Measurements from ENCODE around the gene AOPEP. TPM values are rescaled to one million over a fixed set of nuclear protein-coding genes. Genes with fewer than 3 reads are reported as not detected.
A peak's percentile ranks its signal among the peaks of the same experiment; 100 is the strongest.

The AOPEP gene
- total and polyA plus RNA-seq, 7 donors, result 28.0 to 490 (median 184) TPM

GRCh38 chr9:95012902-95013301 is 286.4 kb downstream of the AOPEP start:
- H3K9me3 ChIP-seq, result no peaks in the 10 kb centered on the region
- intact Hi-C loops (cut with DNase I), result no loop called here
- peaks cover 0 to 48% (median 7%) of the 10 kb centered on the region in 4 donors for H3K36me3 ChIP-seq
- TF ChIP-seq CTCF (IDR thresholded peaks at IDR 0.05) (no peak), EP300 (IDR thresholded peaks at IDR 0.05) (no peak), POLR2A (IDR thresholded peaks at IDR 0.05) (no peak), POLR2AphosphoS5 (IDR thresholded peaks at IDR 0.05) (no peak)
- H3K27me3 ChIP-seq, result no peaks in the 10 kb centered on the region
- no peak for DNase-seq
- H3K27ac ChIP-seq, result peak overlapping the region; percentile 97 to 99 (median 99)
- WGBS, 2 donors, result 79 to 86% methylated on average over 3 of the region's 3 CpGs
- H3K4me3 ChIP-seq, result no peak overlapping the region
- H3K4me1 ChIP-seq, result peaks cover 0 to 93% (median 75%) of the 10 kb centered on the region in 4 donors

- H3K4me3 ChIP-seq, result no peak overlapping the region
- DNase-seq, result no peak
- WGBS, 2 donors, result 70 to 76% methylated on average over 2 of the region's 2 CpGs
- TF ChIP-seq CTCF (IDR thresholded peaks at IDR 0.05) (no peak), POLR2AphosphoS5 (IDR thresholded peaks at IDR 0.05) (peak in 1 of 4 donors; percentile 9)
- peaks cover 0 to 100% (median 83%) of the 10 kb centered on the region in 4 donors for H3K4me1 ChIP-seq
- no peaks in the 10 kb centered on the region for H3K9me3 ChIP-seq
- intact Hi-C loops (cut with DNase I), result no loop called here
- H3K27me3 ChIP-seq, result no peaks in the 10 kb centered on the region
- H3K36me3 ChIP-seq, result peaks cover 0 to 48% (median 13%) of the 10 kb centered on the region in 4 donors
- H3K27ac ChIP-seq, result peak overlapping the region; percentile 97 to 99 (median 99)
Measured at GRCh38 chr9:95014917-95015316, 288.4 kb downstream of the AOPEP start.

- Histone ChIP-seq H3K4me3 (no peak overlapping the region), H3K27me3 (no peaks in the 10 kb centered on the region), H3K27ac (peak overlapping the region; percentile 79 to 99 (median 99)), H3K9me3 (no peaks in the 10 kb centered on the region), H3K36me3 (peaks cover 0 to 54% (median 18%) of the 10 kb centered on the region in 4 donors), H3K4me1 (peaks cover 0 to 100% (median 87%) of the 10 kb centered on the region in 4 donors)
- TF ChIP-seq POLR2A (IDR thresholded peaks at IDR 0.05) (no peak), CTCF (IDR thresholded peaks at IDR 0.05) (no peak), POLR2AphosphoS5 (IDR thresholded peaks at IDR 0.05) (no peak), EP300 (IDR thresholded peaks at IDR 0.05) (no peak)
- intact Hi-C loops (cut with DNase I), result no loop called here
- no peak for DNase-seq
- WGBS, 2 donors, result 95 to 96% methylated on average over 4 of the region's 4 CpGs
Measured at GRCh38 chr9:95015569-95015968, 289.1 kb downstream of the AOPEP start.

GRCh38 chr9:95017062-95017461 is 290.6 kb downstream of the AOPEP start:
- intact Hi-C loops (cut with DNase I), result no loop called here
- H3K4me3 ChIP-seq, result no peak overlapping the region
- H3K4me1 ChIP-seq, result peaks cover 0 to 100% (median 92%) of the 10 kb centered on the region in 4 donors
- no peaks in the 10 kb centered on the region for H3K27me3 ChIP-seq
- 86 to 95% methylated on average over 1 of the region's 1 CpG for WGBS, 2 donors
- no peaks in the 10 kb centered on the region for H3K9me3 ChIP-seq
- no peak for DNase-seq
- TF ChIP-seq CTCF (IDR thresholded peaks at IDR 0.05) (no peak), POLR2A (IDR thresholded peaks at IDR 0.05) (no peak), POLR2AphosphoS5 (IDR thresholded peaks at IDR 0.05) (peak in 1 of 4 donors; percentile 8)
- H3K27ac ChIP-seq, result peak overlapping the region; percentile 66 to 99 (median 89)
- peaks cover 0 to 61% (median 16%) of the 10 kb centered on the region in 4 donors for H3K36me3 ChIP-seq

GRCh38 chr9:95017661-95018060 is 291.2 kb downstream of the AOPEP start:
- no peak overlapping the region for H3K4me3 ChIP-seq
- no peaks in the 10 kb centered on the region for H3K27me3 ChIP-seq
- DNase-seq, result no peak
- 97 to 99% methylated on average over 2 of the region's 2 CpGs for WGBS, 2 donors
- H3K36me3 ChIP-seq, result peaks cover 0 to 63% (median 16%) of the 10 kb centered on the region in 4 donors
- intact Hi-C loops (cut with DNase I), result no loop called here
- TF ChIP-seq CTCF (IDR thresholded peaks at IDR 0.05), result no peak
- TF ChIP-seq POLR2A (IDR thresholded peaks at IDR 0.05), result no peak
- peak in 1 of 4 donors; percentile 3 for TF ChIP-seq POLR2AphosphoS5 (IDR thresholded peaks at IDR 0.05)
- H3K9me3 ChIP-seq, result no peaks in the 10 kb centered on the region
- H3K27ac ChIP-seq, result peak overlapping the region; percentile 66 to 99 (median 89)
- H3K4me1 ChIP-seq, result peaks cover 0 to 100% (median 92%) of the 10 kb centered on the region in 4 donors

Measured in sigmoid colon (tissue), 7 donors.